DOHH2 (cell line): ENCODE data around the gene SHROOM1.
A peak's percentile ranks its signal among the peaks of the same experiment; 100 is the strongest.

Experiments
- H3F3A ChIP-seq: fragments of 200-600 bp; sonication (generic), shearing (Covaris generic); 2 replicates; pipeline ENCODE4 v1.6.0; 2016; ENCODE audit warnings: antibody characterized with exemption, mild to moderate bottlenecking; ENCODE audit not compliant: control insufficient read depth, insufficient read depth
- H3K27ac ChIP-seq: fragments of 200-600 bp; sonication (generic); 2 replicates; pipeline ENCODE4 v1.5.1; 2014; ENCODE audit warnings: low read depth, mild to moderate bottlenecking, low read length, moderate library complexity
- H3K27me3 ChIP-seq: fragments of 200-600 bp; sonication (generic); 2 replicates; pipeline ENCODE4 v1.6.1; 2014; ENCODE audit warnings: mild to moderate bottlenecking, low read length, mixed read lengths; ENCODE audit not compliant: control insufficient read depth
- H3K36me3 ChIP-seq: fragments of 200-600 bp; sonication (generic); 2 replicates; pipeline ENCODE4 v1.6.1; 2014; ENCODE audit warnings: mild to moderate bottlenecking, low read length, moderate library complexity, mixed read lengths; ENCODE audit not compliant: control insufficient read depth
- H3K4me1 ChIP-seq: fragments of 200-600 bp; sonication (generic); 2 replicates; pipeline ENCODE4 v1.6.1; 2014; ENCODE audit warnings: mild to moderate bottlenecking, low read length, mixed read lengths; ENCODE audit not compliant: control insufficient read depth
- H3K4me2 ChIP-seq: fragments of 200-600 bp; sonication (generic); 2 replicates; pipeline ENCODE4 v1.6.0; 2014; ENCODE audit warnings: mild to moderate bottlenecking, low read length, moderate library complexity
- H3K4me3 ChIP-seq: fragments of 200-600 bp; sonication (generic); 2 replicates; pipeline ENCODE4 v1.5.1; 2014; ENCODE audit warnings: mild to moderate bottlenecking, low read length, mixed read lengths
- H3K79me2 ChIP-seq: fragments of 200-600 bp; sonication (generic); 2 replicates; pipeline ENCODE4 v1.6.1; 2014; ENCODE audit warnings: mild to moderate bottlenecking, low read length, mixed read lengths; ENCODE audit not compliant: control insufficient read depth
- H3K9me2 ChIP-seq: fragments of 200-600 bp; sonication (generic); replicated peaks from 2 replicates; pipeline ENCODE4 v1.6.1; 2014; ENCODE audit warnings: mild to moderate bottlenecking, low read length, mixed read lengths; ENCODE audit not compliant: control insufficient read depth
- H3K9me3 ChIP-seq: fragments of 200-600 bp; sonication (generic); 2 replicates; pipeline ENCODE4 v1.6.1; 2014; ENCODE audit warnings: antibody characterized with exemption, low read length, mixed read lengths; ENCODE audit not compliant: control insufficient read depth, insufficient read depth
- H4K20me1 ChIP-seq: fragments of 200-600 bp; sonication (generic); 2 replicates; pipeline ENCODE4 v1.6.0; 2014; ENCODE audit warnings: low read depth, mild to moderate bottlenecking, antibody characterized with exemption, low read length, moderate library complexity; ENCODE audit not compliant: control insufficient read depth, insufficient read depth
- EZH2phosphoT487 ChIP-seq: fragments of 200-600 bp; sonication (generic); IDR thresholded peaks from 2 replicates; pipeline ENCODE4 v1.6.1; 2017; ENCODE audit warnings: borderline replicate concordance, mild to moderate bottlenecking, antibody characterized with exemption, low read length, moderate library complexity, mixed read lengths
- TF ChIP-seq, protein P1 (sequence below): fragments of 200-600 bp; sonication (generic); IDR thresholded peaks from one replicate; pipeline ENCODE4 v1.5.1; 2014; ENCODE audit warnings: antibody characterized with exemption, mild to moderate bottlenecking, low read depth, low read length; ENCODE audit not compliant: poor library complexity, severe bottlenecking

SHROOM1 gene

DNA sequence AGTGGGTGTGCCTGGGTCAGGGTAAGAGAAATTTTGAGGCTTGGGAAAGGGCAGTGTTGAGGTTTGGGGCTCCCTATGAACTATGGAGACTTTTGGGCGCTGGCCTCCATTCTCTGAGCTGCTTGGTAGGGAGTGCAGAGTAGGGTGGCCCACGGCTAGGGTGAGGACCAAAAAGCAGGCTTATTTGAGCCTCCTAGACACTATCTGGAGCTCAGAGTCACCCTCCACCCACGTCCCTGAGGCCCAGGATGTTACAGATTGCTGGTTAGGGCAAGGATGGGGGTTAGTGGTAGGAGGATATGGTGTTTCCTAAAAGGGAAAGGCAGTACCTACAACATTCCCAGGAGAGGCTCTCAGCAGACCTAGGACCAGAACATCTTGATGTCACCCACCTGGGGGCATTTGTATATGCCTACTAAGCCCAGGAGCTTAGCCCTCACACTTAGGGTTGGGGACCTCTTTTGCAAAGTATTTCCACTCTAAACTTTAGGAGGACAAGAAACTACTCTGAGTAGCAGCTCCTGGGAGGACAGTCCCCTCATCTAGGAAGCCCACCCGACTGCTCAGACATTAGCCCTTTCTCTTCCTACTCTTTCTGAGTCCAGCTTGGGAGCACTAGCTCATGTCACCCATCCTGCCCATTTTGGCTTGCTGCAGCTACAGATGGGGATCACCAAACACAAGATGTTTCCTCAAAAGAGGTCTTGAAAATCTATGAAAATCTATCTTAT, 2.3 kb downstream of the SHROOM1 start:
- Histone ChIP-seq H3K4me2 (no peak overlapping the region), H3K4me1 (peaks cover 4% of the 10 kb centered on the region), H3K4me3 (no peak overlapping the region), H3K36me3 (no peaks in the 10 kb centered on the region), H3K27me3 (peaks cover 80% of the 10 kb centered on the region), H3K9me3 (no peaks in the 10 kb centered on the region), H3F3A (no peaks in the 10 kb centered on the region), H4K20me1 (no peaks in the 10 kb centered on the region), H3K27ac (no peak overlapping the region), H3K79me2 (no peaks in the 10 kb centered on the region), H3K9me2 (no peaks in the 10 kb centered on the region)
- no peak for TF ChIP-seq EZH2phosphoT487
- TF ChIP-seq, protein P1, sequence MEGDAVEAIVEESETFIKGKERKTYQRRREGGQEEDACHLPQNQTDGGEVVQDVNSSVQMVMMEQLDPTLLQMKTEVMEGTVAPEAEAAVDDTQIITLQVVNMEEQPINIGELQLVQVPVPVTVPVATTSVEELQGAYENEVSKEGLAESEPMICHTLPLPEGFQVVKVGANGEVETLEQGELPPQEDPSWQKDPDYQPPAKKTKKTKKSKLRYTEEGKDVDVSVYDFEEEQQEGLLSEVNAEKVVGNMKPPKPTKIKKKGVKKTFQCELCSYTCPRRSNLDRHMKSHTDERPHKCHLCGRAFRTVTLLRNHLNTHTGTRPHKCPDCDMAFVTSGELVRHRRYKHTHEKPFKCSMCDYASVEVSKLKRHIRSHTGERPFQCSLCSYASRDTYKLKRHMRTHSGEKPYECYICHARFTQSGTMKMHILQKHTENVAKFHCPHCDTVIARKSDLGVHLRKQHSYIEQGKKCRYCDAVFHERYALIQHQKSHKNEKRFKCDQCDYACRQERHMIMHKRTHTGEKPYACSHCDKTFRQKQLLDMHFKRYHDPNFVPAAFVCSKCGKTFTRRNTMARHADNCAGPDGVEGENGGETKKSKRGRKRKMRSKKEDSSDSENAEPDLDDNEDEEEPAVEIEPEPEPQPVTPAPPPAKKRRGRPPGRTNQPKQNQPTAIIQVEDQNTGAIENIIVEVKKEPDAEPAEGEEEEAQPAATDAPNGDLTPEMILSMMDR, result no peak

DNA sequence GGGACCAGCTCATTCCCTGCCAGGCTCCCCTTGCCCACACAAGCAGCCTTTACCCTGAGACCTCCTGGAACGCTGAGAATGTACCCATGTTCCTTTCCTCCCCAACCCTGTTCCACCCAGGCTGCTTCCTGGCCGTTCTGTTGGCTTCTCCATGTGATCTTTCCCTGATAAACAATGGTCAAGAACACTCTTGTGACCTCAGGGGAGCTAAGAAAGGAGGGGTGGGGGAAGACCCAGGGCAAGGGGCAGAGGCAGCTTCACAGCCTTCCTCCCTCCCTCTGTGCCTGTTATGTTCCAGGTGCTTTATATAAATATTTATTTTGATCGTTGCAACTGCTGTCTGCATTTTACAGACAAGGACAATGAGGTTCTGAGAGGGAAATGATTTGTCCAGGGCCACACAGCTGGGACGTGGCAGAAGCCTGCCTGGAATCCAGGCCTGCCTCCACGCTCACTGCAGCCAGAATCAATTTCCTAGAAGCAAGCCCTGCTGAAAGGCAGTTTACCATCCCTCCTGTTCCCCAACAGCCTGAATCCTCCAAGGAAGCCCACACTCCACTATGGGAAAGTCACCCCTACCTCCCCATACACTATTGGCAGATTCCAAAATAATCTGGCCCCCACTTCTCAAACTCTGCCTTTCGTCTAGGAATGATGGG, 3.9 kb downstream of the SHROOM1 start:
- Histone ChIP-seq H3K27me3 (peaks cover 81% of the 10 kb centered on the region), H3K9me3 (no peaks in the 10 kb centered on the region), H3K79me2 (no peaks in the 10 kb centered on the region), H3K4me1 (peaks cover 4% of the 10 kb centered on the region), H3K36me3 (no peaks in the 10 kb centered on the region), H4K20me1 (no peaks in the 10 kb centered on the region), H3K9me2 (no peaks in the 10 kb centered on the region), H3K4me2 (no peak overlapping the region), H3K27ac (no peak overlapping the region), H3K4me3 (no peak overlapping the region), H3F3A (no peaks in the 10 kb centered on the region)
- no peak for TF ChIP-seq EZH2phosphoT487
- TF ChIP-seq, protein P1, result no peak

DNA sequence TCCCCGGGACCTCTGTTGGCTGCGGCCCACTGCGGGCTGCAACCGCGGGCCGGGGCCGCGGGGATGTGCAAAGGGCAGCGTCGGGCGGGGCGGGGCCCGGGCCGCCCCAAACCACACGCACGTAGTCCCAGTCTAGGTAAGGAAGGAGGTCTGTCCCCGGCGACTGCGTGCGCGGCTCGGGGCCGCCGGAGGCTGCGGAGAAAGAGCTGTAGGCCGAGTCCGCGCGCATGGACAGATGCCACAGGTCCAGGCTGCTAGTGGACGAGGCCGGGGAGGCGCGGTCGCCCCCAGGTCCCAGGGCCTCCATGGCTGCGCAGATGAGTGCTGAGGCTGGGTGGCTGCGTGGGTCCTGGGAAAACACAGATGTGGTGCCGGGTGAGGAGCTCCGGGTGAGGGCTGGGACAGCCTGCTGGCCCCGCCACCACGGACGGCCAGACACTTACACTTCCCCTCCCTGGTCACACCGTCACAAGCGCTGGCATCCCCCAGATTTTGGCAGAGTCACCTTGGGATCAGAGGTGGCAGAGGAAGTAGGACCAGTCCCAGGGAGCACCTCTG, 4.5 kb downstream of the SHROOM1 start:
- no peaks in the 10 kb centered on the region for H3K36me3 ChIP-seq
- 0 out of 2 replicates have a peak, but pooled peaks have one; percentile 18 for TF ChIP-seq EZH2phosphoT487
- TF ChIP-seq, protein P1, result no peak
- H3K9me3 ChIP-seq, result no peaks in the 10 kb centered on the region
- peak overlapping the region; percentile 37; the same call in 1 of the 2 replicates for H3K4me2 ChIP-seq
- peaks cover 75% of the 10 kb centered on the region for H3K27me3 ChIP-seq
- H3K4me1 ChIP-seq, result peaks cover 4% of the 10 kb centered on the region
- H3K79me2 ChIP-seq, result no peaks in the 10 kb centered on the region
- H3K4me3 ChIP-seq, result no peak overlapping the region
- no peaks in the 10 kb centered on the region for H4K20me1 ChIP-seq
- no peak overlapping the region for H3K27ac ChIP-seq
- no peaks in the 10 kb centered on the region for H3K9me2 ChIP-seq
- no peaks in the 10 kb centered on the region for H3F3A ChIP-seq
